Renal pelvis (tissue), 4 donors: ENCODE measurements around the gene FGD5. TPM values are rescaled to one million over a fixed set of nuclear protein-coding genes. Genes with fewer than 3 reads are reported as not detected.

Experiments
- DNase-seq: peaks from one replicate; pipeline ENCODE4 v3.0.0-alpha.2; 2013
- polyA plus RNA-seq, 3 donors: library from polyadenylated mRNA; unstranded; fragments of 120-200 nt; gene quantifications; one replicate each; pipeline ENCODE4 v1.2.1, GENCODE V29; 2013; ENCODE audit not compliant: insufficient read length in 3 of 3

Gene FGD5
- polyA plus RNA-seq, 3 donors, result 20.2 to 25.5 (median 23.9) TPM

DNA sequence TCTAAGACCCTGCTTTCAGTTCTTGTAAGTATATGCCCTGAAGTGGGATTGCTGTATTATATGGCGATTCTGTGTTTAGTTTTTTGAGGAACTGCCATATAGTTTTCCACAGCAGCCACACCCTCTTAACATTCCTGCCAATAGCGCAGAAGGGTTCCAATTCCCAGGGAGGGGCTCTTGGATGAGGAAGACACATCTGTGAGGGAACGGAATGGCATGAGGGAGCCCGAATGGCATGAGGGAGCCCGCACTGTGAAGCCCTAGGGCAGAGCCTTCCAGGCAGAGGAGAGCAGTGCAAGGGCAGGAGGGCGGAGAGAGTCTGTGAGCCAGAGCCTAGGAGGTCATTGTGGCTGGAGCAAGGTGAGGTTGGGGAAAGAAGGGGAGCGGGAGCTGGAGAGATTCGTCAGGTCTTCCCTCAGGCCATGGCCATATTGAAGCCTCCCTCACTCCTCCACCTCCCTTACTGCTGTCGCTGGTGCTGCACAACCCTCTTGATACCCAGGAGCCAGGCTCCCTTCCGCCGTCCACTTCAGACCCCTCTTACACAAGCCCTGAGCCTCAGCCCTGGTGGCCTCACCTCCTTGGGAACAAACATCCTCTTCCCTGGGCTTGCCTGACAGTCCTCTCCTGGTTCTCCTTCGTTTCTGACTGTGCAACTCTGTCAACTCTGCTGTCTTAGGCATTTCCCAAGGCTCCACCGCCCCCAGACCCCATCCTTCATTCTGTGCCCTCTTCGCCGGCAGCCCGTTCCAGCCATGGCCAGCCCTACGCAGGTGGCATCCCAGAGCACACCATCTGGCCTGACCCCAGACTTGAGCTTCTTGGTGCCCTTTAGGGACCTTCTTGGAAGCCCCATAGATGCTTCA, 51.4 kb downstream of the FGD5 start:
- no peak for DNase-seq

DNA sequence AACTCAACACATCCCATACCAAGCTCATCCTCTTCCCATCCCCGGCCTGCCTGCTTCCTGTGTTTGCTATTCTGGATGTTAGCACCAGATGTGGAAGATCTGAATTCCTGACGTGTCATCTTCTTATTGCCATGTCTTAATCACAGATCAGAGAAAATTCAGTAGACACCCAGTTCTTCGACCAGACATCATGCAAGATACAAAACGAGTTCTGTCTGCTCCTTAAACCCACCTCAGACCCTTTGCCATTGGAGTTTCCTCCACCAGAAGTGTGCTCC, 52.0 kb downstream of the FGD5 start:
- DNase-seq, result no peak

DNA sequence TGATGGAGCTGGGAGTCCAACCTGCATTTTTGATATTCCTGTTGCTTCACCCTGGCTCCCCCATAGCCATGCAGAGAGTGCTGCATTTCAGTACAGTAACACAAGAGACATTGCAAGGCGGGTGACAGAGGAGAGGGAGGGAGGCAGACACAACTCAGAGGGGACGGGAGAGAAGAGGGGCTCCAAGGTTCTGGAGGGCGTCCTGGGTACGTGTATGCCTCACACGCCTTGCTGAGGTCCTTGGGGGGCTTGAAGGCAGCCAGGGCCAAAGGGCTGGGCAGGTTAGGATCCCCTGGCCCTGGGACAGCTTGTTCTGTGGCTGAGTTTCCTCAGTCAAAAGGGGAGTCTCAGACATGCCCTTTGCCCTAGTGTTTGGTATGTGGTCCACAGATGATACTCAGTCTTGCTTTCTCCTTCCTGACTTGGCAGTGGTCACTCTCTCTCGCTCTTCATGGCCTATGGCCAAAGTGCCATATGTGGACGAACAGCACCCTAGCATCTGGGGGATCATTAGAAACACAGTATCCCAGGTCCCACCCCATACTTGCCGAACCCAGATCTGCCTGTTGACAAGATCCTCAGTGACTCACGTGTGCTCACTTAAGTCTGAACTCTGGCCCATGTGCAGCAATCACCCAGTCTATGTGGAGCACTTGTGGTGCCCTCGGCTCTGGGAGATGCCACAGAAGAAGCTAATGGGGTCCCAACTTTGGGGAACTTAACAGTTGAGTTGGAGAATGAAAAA, 52.9 kb downstream of the FGD5 start:
- no peak for DNase-seq

DNA sequence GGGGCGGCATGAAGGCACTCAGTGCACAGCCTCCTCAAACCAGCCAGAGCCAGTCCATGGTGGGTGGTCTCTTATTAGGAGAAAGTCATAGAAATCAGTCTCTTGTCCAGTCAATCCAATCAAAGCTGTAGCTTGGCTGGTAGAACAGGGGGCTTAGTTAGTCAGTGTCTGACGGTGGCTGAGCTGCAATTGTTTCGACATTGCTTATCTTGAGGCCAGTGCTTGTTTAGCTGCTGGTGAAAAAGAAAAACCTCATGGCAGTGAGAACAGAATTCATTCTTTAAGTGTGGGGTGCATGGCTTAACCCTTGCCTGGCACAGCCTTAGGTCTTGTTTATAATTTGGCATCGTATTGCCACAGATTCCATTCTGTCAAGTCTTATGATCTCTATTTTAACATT, 53.9 kb downstream of the FGD5 start:
- no peak for DNase-seq

DNA sequence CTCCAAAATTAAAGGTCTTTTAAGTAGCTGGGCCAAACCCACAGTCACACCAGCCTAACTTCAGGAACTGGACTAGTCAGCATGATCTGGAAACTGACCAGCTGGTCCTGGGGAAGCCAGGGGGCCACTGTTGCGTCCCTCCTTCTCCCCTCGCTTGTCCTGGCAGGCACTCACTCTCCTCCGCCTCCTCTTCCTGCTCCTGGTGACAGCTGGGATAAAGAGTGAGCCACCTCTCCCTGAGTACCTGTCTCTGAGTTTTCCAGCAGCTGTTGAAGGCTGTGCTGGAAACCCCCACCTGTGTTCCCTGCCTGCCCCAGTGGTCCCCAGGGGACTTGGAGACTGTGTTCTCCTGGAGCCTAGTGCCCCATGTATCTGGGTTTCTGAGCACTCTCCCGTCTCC, 56.0 kb downstream of the FGD5 start:
- no peak for DNase-seq

DNA sequence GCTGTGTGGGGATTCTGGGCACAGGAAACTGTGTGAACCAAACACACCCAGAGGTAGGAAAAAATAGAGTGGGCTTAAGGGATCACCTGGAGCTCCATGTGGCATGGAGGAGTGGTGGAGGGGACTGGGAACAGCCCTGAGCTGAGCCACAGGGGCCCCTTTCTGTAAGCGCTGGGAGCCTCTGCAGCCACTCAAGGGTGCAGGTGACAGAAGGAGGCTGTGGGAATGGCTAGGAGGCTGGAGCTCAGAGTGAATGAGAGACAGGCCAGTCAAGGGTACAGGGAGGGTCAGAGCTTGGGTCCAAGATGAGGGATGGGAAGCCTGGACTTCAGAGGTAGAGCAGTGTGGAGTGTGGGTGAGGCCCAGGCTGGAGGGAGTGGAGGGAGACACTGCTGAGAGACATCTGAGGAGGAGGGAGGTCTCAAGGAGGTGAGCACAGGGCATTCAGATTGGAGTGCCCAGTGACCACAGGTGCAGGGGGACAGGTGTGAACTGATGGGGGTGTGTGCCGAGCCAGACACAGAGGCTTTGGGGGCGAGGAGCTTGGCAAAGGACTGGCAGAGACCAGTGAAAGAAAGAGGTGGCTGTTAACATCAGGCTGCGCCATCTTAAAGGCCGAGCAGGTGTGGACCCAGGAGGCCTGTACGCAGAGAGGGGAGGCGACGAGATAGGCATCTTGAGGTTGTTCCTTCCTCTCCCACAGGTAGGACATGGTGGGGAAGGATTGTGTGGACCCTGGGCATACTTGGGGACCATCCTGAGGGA, 56.8 kb downstream of the FGD5 start:
- no peak for DNase-seq

DNA sequence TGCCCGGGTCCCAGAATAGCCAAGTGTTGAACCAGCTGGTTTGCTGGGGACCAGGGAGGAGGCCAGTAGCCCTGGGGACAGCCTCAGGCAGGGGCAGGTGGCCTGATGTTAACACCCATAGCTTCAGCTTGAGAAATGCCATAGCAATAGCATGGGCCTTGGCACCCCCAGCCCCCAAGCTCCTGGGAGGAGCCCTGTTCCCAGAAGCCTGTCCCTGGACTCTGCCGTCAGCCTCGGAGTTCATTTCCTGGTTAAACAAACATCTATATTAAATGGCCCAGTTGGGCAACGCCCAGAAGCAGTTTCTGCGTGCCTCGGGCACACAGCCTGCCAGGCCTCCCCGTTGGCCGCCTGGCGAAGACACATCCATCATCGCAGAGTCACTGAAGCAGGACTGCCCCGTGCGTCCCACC, 58.2 kb downstream of the FGD5 start:
- DNase-seq, result peak; percentile 60

DNA sequence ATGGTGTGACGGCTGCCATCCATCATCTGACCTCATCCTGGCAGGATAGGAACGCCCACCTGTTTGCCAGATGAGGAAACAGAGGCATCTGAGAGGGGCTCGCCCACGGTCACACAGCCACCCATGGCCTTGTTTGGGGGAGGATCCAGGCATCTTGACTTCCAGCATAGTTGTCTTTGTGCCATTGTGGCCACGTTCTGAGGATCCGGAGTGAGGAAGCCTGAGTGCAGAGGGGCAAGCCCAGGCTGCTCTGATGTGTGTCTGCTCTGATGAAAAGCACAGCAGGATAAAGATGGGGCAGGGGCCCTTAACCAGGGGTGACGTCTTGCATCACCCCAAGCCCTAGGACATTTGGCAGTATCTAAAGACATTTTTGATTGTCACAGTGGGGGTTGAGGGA, 58.7 kb downstream of the FGD5 start:
- DNase-seq, result no peak

- DNase-seq, result peak; percentile 41
These were observed 60.6 kb downstream of the FGD5 start for GRCh38 chr3:14879211-14879874.

GRCh38 chr3:14880447-14881106, 61.8 kb downstream of the FGD5 start:
- peak; percentile 52 for DNase-seq

GRCh38 chr3:14883226-14883625, 64.5 kb downstream of the FGD5 start:
- no peak for DNase-seq

GRCh38 chr3:14884665-14885064, 65.9 kb downstream of the FGD5 start:
- DNase-seq, result no peak

GRCh38 chr3:14885307-14885706, 66.5 kb downstream of the FGD5 start:
- DNase-seq, result no peak

- DNase-seq, result no peak
These were observed 67.3 kb downstream of the FGD5 start for GRCh38 chr3:14886101-14886500.

DNA sequence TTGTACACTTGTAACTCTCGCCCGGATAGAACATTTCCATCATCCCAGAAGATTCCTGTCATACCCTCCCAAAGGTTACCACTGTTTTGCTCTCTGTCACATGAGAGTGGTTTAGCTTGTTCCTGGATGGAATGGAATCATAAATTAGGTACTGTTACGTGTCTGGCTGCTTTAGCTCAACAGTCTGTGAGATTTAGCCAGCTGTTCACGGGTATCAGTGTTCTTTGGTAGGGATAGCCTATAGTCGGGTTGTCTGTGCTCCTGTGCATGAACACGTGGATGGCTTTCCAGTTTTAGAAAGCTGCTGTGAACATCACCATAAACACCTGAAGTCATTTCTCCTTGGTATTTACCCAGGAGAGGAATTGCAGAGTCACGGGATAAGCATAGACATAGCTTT, 70.4 kb downstream of the FGD5 start:
- peak; percentile 47 for DNase-seq

DNA sequence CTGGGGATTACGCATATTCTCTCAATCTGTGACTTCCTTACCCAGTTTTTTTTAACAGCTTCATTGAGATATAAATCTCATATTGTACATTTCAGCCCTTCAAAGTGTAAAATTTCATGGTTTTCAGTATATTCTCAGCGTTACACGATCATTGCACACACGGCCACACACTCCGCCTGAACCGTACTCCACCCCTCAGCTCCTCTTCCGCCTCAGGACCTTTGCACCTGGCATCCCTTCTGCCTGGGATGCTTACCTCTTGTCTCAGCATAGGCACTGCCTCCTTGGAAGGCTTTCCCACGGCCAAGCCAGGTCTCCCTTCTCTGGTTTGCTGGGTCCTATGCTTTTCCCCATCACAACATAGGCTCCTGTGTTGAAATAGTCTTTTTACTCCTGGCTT, 71.2 kb downstream of the FGD5 start:
- DNase-seq, result no peak

GRCh38 chr3:14890476-14890875, 71.7 kb downstream of the FGD5 start:
- no peak for DNase-seq

GRCh38 chr3:14891135-14892132, 72.7 kb downstream of the FGD5 start:
- DNase-seq, result no peak

- DNase-seq, result no peak
These were observed 73.5 kb downstream of the FGD5 start for GRCh38 chr3:14892226-14892625.

- DNase-seq, result no peak
These were observed 75.3 kb downstream of the FGD5 start for GRCh38 chr3:14894085-14894484.
